Adipose tissue (tissue), 3 donors: Measurements from ENCODE around the gene ZFHX3. TPM values are rescaled to one million over a fixed set of nuclear protein-coding genes. Genes with fewer than 3 reads are reported as not detected.

Experiments
- H3K27ac ChIP-seq: one replicate; pipeline ENCODE4 v1.5.1; 2013; ENCODE audit warnings: low read depth, low read length
- WGBS, 3 donors: extraction: QIAGEN DNeasy Blood & Tissue Kit; methylation state at CpG; one replicate each; pipeline ENCODE4 v1.1.7; 2013; 5-methylcytosine and 5-hydroxymethylcytosine counted together
- polyA plus RNA-seq, 3 donors: library from polyadenylated mRNA; stranded (reverse); fragments of 200-250 nt; gene quantifications; one replicate each; pipeline ENCODE4 v1.2.3, GENCODE V29; 2013
- donor health status: healthy with polysubstance abuse.
- donor health status: Bipolar disorder and iron deficiency.
- donor health status: healthy.

ZFHX3 gene
- polyA plus RNA-seq, 3 donors, result 2.0 to 5.4 (median 2.5) TPM

- no peak overlapping the region for H3K27ac ChIP-seq
- WGBS, 3 donors, result 54 to 70% (median 61%) methylated on average over 6 of the region's 6 CpGs
Measured at GRCh38 chr16:73047221-73047535, 750 bp downstream of the ZFHX3 start.

- H3K27ac ChIP-seq, result no peak overlapping the region
- WGBS, 3 donors, result 43 to 82% (median 77%) methylated on average over 4 of the region's 4 CpGs
Measured at GRCh38 chr16:73046849-73047214, 1.1 kb downstream of the ZFHX3 start.

DNA sequence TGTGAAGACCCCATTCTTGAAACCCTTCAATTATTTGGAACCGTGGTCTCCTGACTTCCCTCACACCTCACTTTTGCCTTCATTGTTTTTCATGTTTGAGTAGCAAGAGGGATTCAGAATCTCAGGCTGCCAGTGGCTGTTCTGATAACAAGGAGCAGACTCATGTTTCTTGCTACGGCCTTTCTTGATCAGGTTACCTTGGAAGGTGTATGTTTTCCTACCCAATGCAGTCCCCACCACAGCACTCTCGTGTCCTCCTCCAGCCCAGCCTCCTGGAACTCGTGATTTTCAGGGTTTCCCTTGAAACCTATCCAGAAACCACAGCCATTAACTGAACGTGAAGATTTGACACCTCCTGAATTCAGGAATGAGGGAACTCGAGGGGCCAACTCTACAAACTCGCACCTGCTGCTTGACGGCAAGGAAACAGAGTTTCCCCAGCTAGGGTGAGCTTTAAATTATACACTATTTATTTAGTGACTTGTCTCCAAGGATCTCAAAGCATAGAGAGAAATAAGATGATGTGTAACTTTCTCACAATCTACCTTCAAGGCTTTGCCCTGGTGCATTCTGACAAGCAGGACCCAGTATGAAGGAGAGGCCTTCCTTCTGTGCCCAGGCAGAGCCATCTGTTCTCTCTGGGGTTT, 1.6 kb downstream of the ZFHX3 start:
- WGBS, 3 donors, result 37 to 66% (median 59%) methylated on average over 8 of the region's 8 CpGs
- H3K27ac ChIP-seq, result no peak overlapping the region

DNA sequence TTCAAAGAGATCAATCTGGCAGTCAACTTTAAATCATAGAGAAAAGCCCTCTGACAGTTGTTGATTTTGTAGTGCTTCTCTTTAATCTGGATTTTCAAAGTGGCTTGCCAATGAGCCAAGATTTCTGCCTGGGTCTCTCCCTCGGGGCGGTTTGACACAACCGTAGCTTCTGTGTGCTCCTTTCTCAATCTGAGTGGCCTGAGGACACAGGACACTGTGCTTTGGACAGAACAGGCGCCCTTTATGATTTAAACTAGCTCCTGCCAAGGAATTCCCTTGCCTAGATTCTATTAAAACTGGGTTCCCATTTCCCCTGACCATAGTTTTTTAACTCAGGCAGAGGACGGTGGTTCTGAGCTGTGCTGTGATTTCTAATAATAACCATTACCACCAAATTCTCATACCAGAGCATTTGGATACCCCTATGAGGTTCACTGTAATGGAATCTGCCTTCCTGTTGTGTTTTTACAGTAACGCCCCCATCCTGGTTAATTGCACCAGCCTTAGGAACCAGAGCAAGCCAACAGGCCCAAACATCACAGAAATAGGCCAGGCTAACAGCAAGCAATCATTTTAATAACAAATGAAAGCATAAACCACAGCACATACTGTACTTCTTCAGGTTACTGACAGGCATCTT, 4.0 kb downstream of the ZFHX3 start:
- 67 to 76% (median 75%) methylated on average over 6 of the region's 6 CpGs for WGBS, 3 donors
- H3K27ac ChIP-seq, result no peak overlapping the region

GRCh38 chr16:73042807-73043206, 5.1 kb downstream of the ZFHX3 start:
- H3K27ac ChIP-seq, result no peak overlapping the region
- WGBS, 3 donors, result 88 to 91% (median 89%) methylated on average over 4 of the region's 4 CpGs

DNA sequence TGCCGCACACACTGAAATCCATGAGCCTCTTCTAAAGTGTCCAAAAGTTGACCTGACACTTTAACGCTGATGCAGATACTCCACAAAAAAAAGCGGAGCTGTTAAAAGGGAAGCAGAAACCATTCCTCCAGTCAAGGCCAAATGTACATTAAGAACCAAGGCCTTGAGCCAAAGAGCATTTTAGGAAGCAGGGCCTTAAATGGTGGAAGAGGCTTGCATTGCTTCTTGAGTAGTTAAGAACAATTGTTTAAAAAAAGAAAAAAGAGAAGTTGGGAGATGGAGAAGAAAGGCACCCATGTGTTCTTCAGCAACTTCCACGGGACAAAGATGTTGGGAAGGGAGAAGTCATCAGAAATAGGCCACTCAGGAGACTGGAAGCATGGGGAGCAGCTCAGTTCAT, 6.3 kb downstream of the ZFHX3 start:
- 85 to 96% (median 89%) methylated on average over 4 of the region's 4 CpGs for WGBS, 3 donors
- H3K27ac ChIP-seq, result no peak overlapping the region

DNA sequence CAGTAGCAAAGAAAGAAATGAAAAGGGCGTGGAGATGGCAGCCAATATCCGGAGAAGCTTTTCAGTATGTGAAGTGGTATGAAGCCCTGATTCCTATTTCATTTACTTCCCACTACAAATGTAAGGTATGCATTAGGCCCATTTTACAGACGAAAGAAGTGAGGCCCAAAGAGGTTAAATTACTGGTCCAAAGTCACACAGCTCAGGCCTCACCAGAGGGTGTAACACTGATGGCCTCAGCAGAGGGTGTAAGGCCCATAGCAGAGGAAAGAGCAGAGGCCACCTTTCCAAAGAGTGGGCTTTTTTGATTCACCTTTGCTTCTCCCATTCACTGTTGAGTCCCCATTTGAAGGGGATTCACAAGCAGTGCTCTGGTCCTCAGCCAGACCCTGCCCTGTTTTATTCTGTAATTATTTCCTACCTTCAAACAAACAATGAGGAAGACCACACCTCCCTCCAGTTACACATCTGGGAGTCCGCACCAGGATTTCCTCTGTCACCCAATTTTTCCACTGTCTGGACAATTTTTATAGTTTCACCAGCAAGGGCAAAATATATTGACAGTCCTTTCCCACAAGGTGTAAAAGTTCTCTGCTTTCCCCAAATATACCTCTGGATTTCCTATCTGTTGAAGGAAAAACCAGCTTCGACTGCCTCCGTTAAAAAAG, 7.1 kb downstream of the ZFHX3 start:
- H3K27ac ChIP-seq, result no peak overlapping the region
- 83 to 97% (median 93%) methylated on average over 6 of the region's 6 CpGs for WGBS, 3 donors

- WGBS, 3 donors, result 78 to 94% (median 86%) methylated on average over 6 of the region's 6 CpGs
Measured at GRCh38 chr16:73040136-73040535, 7.8 kb downstream of the ZFHX3 start.

GRCh38 chr16:73037845-73038570, 9.9 kb downstream of the ZFHX3 start:
- no peak overlapping the region for H3K27ac ChIP-seq
- WGBS, 3 donors, result 73 to 85% (median 83%) methylated on average over 14 of the region's 14 CpGs

More at GRCh38 chr16:73040136-73040535, 7.8 kb downstream of the ZFHX3 start:
- H3K27ac ChIP-seq, result no peak overlapping the region

- no peak overlapping the region for H3K27ac ChIP-seq
- WGBS, 3 donors, result 51% methylated on average over 5 of the region's 5 CpGs
Measured at GRCh38 chr16:73037331-73037745, 10.6 kb downstream of the ZFHX3 start.

GRCh38 chr16:73036074-73036826, 11.7 kb downstream of the ZFHX3 start:
- H3K27ac ChIP-seq, result no peak overlapping the region
- 51 to 64% (median 62%) methylated on average over 18 to 19 of the region's 19 CpGs for WGBS, 3 donors

GRCh38 chr16:73034374-73034773, 13.6 kb downstream of the ZFHX3 start:
- no peak overlapping the region for H3K27ac ChIP-seq
- 71 to 83% (median 71%) methylated on average over 4 of the region's 4 CpGs for WGBS, 3 donors

DNA sequence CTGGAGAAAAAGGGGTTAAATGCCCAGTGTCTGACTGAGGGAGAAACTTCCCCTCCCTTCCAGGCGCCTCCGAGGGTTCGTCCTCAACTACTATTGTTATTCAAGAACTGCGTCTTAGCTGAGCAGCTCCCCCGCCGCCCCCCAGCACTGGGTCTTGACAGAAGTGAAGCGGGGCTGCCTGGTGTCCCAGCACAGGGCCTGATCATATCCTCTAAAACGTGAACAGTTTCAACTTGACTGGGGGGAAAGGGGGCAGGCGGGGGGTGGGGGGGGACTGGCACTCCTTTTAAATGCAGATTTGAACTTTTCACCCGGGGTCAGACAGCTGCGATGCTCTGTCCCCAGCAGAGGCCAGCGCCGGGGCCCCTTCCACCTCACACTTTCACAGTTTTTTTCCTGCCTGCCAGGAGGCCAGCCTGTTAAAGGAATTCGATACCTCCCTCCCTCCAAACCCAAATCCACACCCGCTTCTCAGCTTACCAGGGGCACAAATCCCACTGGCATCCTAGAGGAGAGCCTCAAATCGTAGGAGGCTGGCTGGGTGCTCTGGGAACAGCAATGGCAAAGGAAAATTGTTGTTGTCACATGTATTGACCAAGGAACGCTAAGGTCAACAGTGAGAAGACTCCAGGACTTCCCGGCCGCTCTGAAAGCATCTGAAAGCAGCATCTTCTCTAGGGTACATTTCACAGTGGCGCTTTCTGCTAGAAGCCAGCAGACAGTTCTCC, 14.5 kb downstream of the ZFHX3 start:
- WGBS, 3 donors, result 68 to 73% (median 73%) methylated on average over 20 of the region's 20 CpGs
- no peak overlapping the region for H3K27ac ChIP-seq

GRCh38 chr16:73032541-73033270, 15.2 kb downstream of the ZFHX3 start:
- no peak overlapping the region for H3K27ac ChIP-seq
- 64 to 78% (median 75%) methylated on average over 10 of the region's 10 CpGs for WGBS, 3 donors

DNA sequence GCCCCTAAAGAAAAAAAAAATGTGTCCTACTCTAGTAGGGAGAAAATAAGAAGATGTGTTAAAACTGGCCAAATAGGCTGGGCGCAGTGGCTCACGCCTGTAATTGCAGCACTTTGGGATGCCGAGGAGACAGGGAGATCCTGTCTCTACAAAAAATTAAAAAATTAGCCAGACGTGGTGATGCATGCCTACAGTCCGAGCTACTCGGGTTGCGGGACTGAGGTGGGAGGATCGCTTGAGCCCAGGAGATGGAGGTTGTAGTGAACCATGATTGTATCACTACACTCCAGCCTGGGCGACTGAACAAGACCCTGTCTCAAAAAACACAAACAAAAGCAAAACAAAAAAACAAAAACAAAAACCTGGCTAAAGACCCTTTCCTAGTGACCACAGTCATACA, 15.9 kb downstream of the ZFHX3 start:
- H3K27ac ChIP-seq, result no peak overlapping the region
- 85 to 95% (median 91%) methylated on average over 9 of the region's 9 CpGs for WGBS, 3 donors

DNA sequence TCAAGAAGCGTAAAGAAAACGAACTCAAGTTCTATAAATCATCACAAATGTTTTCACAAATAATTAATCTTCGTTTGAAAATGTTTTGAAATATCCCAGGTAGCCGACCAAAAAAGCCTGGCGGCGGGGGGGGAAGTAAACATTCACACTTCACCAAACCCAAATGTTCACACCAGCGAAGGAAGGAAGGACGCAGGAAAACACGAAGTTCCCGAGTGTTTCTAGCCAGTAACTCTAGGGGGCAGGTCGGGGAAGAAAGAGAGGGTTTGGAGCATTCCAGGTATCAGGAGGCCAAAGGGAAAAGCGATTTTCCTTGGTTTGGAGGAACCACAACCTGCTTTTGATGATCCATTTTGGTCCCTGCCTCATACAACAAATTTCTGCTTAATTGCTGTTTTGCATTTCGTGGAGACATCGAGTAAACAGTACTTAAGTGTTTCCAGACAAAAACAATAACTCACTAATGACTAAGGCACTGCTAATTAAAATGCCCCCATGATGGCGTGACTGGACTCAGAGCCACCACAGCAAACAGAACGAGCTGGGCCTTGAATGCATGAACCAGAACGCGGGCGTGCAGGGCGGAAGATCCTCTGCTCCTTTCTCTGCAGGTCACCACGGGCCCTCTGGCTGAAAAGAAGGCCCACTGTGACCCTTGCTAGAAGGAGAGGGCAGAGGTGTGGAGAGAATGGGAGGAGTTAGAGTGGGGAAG, 16.6 kb downstream of the ZFHX3 start:
- whole genome bisulfite sequencing, 3 donors, result 76 to 81% (median 79%) methylated on average over 21 of the region's 21 CpGs
- no peak overlapping the region for H3K27ac ChIP-seq
